GM10266 (cell line): ENCODE data around the gene NEIL1.
A peak's percentile ranks its signal among the peaks of the same experiment; 100 is the strongest.
"Not testable (repeated sequence)": the region's sequence is repeated elsewhere in the genome, so short reads cannot be mapped to it uniquely, and the experiment has no call there.

Source experiments
- DNase-seq: peaks from one replicate; pipeline ENCODE4 v3.0.0; 2012; ENCODE audit errors: extremely low spot score
- TF ChIP-seq, protein P1 (sequence below): IDR thresholded peaks from 2 replicates; pipeline ENCODE4 v1.5.1; 2012; ENCODE audit warnings: mild to moderate bottlenecking, low read depth; ENCODE audit not compliant: control insufficient read depth, insufficient read depth; ENCODE audit errors: missing control alignments

The NEIL1 gene

DNA sequence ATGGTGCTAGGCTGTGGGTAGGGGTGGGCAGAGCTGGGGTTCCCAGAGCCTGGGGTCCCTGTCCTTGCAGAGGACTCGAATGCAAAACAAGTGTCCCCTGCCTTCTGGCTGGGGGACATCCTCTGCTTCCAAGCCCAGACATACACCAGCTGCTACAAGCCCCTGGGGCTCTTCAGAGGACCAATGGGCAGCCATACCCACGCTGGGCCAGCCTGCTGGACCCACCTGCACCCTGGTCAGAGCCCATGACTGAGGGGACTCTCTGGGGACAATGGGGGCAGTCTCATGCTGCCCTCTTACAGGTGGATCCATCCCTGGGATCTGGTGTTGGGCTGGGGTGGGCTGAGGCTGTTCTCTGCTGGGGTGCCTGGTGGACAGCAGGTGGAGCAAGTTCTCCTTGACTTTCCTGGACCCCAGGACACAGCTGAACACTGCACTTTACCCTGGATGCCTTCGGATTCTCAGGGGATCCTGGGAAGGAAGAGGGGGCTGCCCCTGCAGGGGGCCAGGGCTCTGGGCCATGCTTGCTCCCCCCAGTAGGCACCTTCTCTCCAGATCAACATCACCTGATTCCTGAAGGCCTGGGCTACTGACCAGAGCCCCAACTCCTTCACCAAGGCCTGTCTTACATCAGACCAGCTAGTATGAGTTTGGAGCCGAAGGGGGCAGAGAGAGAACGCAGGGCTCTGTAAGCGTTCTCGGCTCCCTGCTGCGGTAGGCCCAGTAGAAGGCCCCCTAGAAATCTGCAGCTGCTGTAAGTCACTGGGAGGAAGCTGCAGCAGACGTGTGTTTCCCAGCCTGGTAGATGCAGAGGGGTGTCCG lies 18.1 kb upstream of the NEIL1 start:
- TF ChIP-seq, protein P1, sequence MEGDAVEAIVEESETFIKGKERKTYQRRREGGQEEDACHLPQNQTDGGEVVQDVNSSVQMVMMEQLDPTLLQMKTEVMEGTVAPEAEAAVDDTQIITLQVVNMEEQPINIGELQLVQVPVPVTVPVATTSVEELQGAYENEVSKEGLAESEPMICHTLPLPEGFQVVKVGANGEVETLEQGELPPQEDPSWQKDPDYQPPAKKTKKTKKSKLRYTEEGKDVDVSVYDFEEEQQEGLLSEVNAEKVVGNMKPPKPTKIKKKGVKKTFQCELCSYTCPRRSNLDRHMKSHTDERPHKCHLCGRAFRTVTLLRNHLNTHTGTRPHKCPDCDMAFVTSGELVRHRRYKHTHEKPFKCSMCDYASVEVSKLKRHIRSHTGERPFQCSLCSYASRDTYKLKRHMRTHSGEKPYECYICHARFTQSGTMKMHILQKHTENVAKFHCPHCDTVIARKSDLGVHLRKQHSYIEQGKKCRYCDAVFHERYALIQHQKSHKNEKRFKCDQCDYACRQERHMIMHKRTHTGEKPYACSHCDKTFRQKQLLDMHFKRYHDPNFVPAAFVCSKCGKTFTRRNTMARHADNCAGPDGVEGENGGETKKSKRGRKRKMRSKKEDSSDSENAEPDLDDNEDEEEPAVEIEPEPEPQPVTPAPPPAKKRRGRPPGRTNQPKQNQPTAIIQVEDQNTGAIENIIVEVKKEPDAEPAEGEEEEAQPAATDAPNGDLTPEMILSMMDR: no peak
- DNase-seq: no peak

DNA sequence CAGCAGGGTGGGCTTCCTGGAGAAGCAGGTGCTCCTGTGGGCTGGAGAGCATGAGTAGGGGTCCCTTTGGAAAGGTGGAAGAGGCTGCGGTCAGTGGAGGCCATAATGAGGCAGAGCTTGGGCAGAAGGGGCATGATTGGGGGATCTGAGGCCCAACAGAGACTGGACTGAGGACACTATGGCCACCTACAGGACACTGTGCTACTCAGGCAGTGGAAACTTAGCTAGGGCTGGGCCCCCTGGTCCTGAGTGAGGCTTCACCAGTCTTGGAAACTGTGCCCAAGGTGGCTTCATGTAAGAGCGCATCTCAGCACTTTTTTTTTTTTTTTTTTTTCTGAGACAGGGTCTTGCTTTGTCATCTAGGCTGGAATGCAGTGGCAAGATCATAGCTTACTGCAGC lies 17.3 kb upstream of the NEIL1 start:
- TF ChIP-seq, protein P1: no peak
- no peak for DNase-seq

DNA sequence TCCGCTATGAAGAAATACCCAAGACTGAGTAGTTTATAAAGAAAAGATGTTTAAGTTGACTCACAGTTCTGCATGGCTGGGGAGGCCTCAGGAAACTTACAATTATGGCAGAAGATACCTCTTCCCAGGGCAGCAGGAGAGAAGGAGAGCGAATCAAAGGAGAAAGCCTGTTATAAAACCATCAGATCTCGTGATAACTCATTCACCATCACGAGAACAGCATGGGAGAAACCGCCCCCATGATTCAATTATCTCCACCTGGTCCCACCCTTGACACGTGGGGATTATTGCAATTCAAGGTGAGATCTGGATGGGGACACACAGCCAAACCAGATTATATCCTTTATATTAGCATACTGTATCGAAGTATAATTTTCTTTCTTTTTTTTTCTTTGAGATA lies 14.7 kb upstream of the NEIL1 start:
- not testable (repeated sequence) for DNase-seq

DNA sequence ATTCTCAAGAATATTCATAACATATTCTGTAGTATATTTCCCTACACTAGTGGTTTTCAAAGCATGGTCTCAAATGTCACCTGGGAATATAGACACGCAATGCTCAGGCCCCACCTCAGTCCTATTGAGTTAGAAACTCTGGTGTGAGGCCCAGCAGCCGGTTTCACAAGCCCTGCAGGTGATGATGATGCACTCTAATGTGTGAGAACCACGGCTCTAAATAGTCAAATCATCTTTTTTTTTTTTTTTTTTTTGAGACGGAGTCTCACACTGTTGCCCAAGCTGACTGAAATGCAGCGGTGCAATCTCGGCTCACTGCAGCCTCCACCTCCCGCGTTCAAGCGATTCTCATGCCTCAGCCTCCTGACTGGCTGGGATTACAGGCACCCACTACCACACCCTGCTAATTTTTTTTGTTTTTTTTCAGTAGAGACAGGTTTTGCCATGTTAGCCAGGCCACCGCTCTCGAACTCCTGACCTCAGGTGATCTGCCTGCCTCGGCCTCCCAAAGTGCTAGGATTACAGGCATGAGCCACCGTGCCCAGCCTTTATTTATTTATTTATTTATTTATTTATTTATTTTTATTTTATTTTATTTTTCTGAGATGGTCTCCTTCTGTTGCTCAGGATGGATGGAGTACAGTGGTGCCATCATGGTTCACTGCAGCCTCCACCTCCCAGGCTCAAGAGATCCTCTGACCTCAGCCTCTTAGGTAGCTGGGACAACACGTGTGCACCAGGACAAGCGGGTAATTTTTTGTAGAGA lies 13.0 kb upstream of the NEIL1 start:
- DNase-seq: not testable (repeated sequence)

DNA sequence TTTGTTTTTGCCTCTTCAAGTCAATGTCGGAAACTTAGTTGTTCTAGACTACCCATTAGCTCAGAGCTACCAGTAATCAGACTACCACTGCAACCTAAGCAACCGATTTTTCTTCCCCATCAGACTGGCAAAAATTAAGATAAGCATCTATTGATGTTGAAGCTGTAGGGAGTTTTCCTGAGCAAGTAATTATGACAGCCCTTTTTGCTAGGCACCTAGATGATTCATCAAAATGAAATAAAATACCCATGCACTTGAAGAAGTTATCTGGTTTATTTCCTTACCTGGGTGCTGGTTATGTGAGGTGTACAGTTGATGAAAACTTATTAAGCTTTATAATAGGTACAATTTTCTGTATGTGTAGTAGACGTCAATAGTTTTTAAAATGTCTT lies 11.5 kb upstream of the NEIL1 start:
- no peak for DNase-seq
- TF ChIP-seq, protein P1: no peak

DNA sequence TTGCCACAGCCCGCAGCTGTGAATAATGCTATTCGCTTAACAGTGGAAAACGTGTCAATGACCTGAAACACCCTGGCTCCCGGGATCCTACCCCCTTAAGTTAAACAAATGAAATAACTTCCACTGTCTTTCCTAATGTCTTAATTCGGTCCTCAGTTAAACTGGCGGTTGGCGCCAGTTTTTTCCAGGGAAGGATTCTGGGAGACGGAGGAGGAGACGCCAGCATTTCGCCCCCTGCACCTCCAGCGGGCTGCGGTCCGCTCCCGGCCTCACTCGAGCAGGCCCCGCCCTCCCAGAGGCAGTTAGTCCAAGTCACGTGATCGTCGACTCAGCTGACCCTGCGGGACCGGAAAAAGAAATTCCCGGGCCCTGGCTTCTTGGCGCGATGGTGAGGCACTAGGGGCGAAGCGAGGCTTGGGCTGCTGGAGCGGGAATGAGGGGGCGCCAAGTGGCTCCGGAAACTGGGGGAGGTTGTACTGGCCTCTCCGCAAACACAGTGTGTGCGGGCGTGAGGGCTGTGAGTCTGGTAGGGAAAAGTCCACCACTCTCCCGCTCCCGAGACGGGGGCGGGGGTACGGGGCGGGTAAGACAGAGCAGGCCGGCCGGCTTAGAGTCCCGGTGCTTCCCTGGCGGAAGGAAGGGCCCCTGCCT lies 11.0 kb upstream of the NEIL1 start, which contains the start of gene COMMD4:
Gene COMMD4, plus strand, starts transcription at position 359 of the 651 bp plus-strand sequence. Its CDS starts 27 bp downstream, at position 386.
- TF ChIP-seq, protein P1: no peak
- DNase-seq: peak; percentile 64

DNA sequence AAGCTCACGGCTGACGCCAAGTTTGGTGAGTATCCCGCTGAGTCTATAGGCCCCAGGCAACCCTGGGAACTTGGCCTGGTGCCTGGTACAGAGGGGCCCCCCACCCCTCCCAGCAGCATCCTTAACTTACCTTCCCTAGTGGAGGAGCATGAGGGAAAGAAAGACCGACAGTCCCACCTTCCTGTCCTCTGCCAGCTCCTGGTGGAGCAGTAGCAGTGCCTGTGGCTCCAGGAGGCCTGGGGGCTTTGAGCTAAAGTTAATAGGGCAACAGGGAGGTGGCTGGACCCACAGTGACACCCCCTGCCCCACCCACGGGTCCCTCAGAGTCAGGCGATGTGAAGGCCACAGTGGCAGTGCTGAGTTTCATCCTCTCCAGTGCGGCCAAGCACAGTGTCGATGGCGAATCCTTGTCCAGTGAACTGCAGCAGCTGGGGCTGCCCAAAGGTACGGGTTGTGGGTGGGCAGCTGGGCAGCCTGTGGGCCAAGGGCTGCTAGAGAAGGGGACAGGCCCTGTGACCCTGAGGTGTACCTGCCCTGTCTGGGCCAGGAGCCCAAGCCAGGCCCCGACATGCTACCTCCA lies 8.1 kb upstream of the NEIL1 start:
- no peak for DNase-seq
- TF ChIP-seq, protein P1: no peak

DNA sequence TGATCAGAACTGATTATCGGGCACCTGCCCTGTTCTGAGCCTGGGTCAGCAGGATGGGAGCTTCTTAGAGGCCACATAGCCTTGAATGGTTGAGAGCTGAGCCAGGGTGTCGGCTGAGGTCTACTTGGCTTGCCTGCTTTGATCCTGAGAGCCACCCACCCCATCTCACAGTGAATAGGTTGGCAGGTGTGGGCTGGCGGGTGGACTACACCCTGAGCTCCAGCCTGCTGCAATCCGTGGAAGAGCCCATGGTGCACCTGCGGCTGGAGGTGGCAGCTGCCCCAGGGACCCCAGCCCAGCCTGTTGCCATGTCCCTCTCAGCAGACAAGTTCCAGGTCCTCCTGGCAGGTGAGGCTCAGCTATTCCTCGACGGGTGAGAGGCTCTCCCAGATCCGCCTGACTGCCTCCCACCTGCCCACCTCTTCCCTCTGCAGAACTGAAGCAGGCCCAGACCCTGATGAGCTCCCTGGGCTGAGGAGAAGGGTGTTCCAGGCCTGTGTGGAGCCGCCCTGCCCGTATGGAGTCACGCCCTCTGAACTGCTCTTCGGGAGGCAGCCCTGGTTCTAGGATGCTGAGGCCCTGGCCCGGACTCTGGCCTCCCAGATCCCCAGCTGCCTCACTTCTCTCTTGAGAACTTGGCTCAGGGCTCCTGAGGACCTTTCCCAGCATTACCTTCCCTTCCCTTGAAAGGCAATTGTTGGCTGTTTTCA lies 7.2 kb upstream of the NEIL1 start:
- DNase-seq: no peak
- TF ChIP-seq, protein P1: no peak
